CD4-positive, CD25-positive, alpha-beta regulatory T cell (primary cell): ENCODE results near the gene IL23R. TPM values are rescaled to one million over a fixed set of nuclear protein-coding genes. Genes with fewer than 3 reads are reported as not detected.

ENCODE experiments used
- ATAC-seq, 2 donors: fragments of 150-1000 bp; cut with Tn5 transposase; one replicate each; pipeline ENCODE4 v1.10.0; 2021; ENCODE audit warnings: low read depth in 2 of 2, moderate number of reproducible peaks in 2 of 2, moderate library complexity in 1 of 2
- DNase-seq, 3 donors: peaks; one replicate each; pipeline versions ENCODE4 v3.0.0 to v3.0.0-alpha.2; 2012 to 2022; ENCODE audit warnings: mixed read lengths in 1 of 3
- H3K27ac ChIP-seq: one replicate; pipeline ENCODE4 v1.7.0; 2013; ENCODE audit warnings: mild to moderate bottlenecking, low read length; ENCODE audit not compliant: insufficient read depth, poor library complexity, severe bottlenecking
- H3K27me3 ChIP-seq: one replicate; pipeline ENCODE4 v1.7.0; 2013; ENCODE audit warnings: low read length; ENCODE audit not compliant: control insufficient read depth, insufficient read depth
- H3K36me3 ChIP-seq: one replicate; pipeline ENCODE4 v1.7.0; 2013; ENCODE audit warnings: mild to moderate bottlenecking, low read length, moderate library complexity; ENCODE audit not compliant: control insufficient read depth, insufficient read depth
- H3K4me1 ChIP-seq: 2 replicates; pipeline ENCODE4 v1.7.0; 2013; ENCODE audit warnings: mild to moderate bottlenecking, low read length; ENCODE audit not compliant: insufficient read depth, control insufficient read depth, poor library complexity, severe bottlenecking
- H3K4me3 ChIP-seq: one replicate; pipeline ENCODE4 v1.7.0; 2013; ENCODE audit warnings: low read depth, mild to moderate bottlenecking, low read length, moderate library complexity
- H3K9me3 ChIP-seq, 2 experiments: 1 replicate in 1 of 2; 2 replicates in 1 of 2; pipeline ENCODE4 v1.7.0; 2013; ENCODE audit warnings: low read length in 2 of 2, mild to moderate bottlenecking in 1 of 2, moderate library complexity in 1 of 2; ENCODE audit not compliant: control insufficient read depth in 2 of 2
- H3K27ac Mint-ChIP-seq, 3 donors: one replicate each; pipeline ENCODE4 v1.8.0; 2020 to 2022; ENCODE audit warnings: mild to moderate bottlenecking in 3 of 3, mixed read lengths in 3 of 3, moderate library complexity in 2 of 3
- H3K27me3 Mint-ChIP-seq: one replicate; pipeline ENCODE4 v1.8.0; 2022; ENCODE audit warnings: mild to moderate bottlenecking, mixed read lengths
- H3K36me3 Mint-ChIP-seq: one replicate; pipeline ENCODE4 v1.8.0; 2020; ENCODE audit warnings: mixed read lengths
- H3K4me1 Mint-ChIP-seq, 4 donors: one replicate each; pipeline ENCODE4 v1.8.0; 2020 to 2022; ENCODE audit warnings: mixed read lengths in 4 of 4, mild to moderate bottlenecking in 1 of 4
- H3K4me3 Mint-ChIP-seq, 4 donors: one replicate each; pipeline ENCODE4 v1.8.0; 2020 to 2022; ENCODE audit warnings: mild to moderate bottlenecking in 4 of 4, mixed read lengths in 4 of 4, moderate library complexity in 3 of 4
- H3K9me3 Mint-ChIP-seq, 7 donors: one replicate each; pipeline ENCODE4 v1.8.0; 2020 to 2022; ENCODE audit warnings: mixed read lengths in 7 of 7, mild to moderate bottlenecking in 3 of 7, moderate library complexity in 2 of 7
- polyA plus RNA-seq, 4 donors: library from polyadenylated mRNA; unstranded; fragments of 300-500 nt; fragmentation: Illumina TruSeq; gene quantifications; one replicate each; pipeline ENCODE4 v1.2.3, GENCODE V29; 2021
- total RNA-seq: library from RNA; stranded (reverse); gene quantifications from one replicate; pipeline ENCODE4 v1.2.3, GENCODE V29; 2022

Gene IL23R
- total RNA-seq: not detected
- under 1 TPM in 3 of 4 donors, not detected in 1; 0.20 to 0.35 (median 0.30) TPM for polyA plus RNA-seq

- peak within 1 kb of the TSS; percentile 19 for H3K27ac ChIP-seq
- Mint-ChIP-seq H3K36me3 (no peaks in the 10 kb centered on the region), H3K4me1 (peaks cover 21 to 49% (median 27%) of the 10 kb centered on the region in 4 donors), H3K4me3 (peak within 1 kb of the TSS in 2 of 4 donors; percentile 1 to 3), H3K27me3 (no peaks in the 10 kb centered on the region), H3K27ac (peak within 1 kb of the TSS in 2 of 3 donors; percentile 6 to 63), H3K9me3 (peaks cover 0 to 5% (median 0%) of the 10 kb centered on the region in 7 donors)
- DNase-seq: peak; percentile 10 to 59 (median 27)
- no peaks in the 10 kb centered on the region for H3K36me3 ChIP-seq
- no peaks in the 10 kb centered on the region for H3K9me3 ChIP-seq
- ATAC-seq: peak; percentile 26 to 40
- peaks cover 19% of the 10 kb centered on the region for H3K4me1 ChIP-seq
- peak within 1 kb of the TSS; percentile 21 for H3K4me3 ChIP-seq
- no peaks in the 10 kb centered on the region for H3K27me3 ChIP-seq
Observed at GRCh38 chr1:67166196-67166595, at the start of gene IL23R. TSS of gene IL23R (plus strand) at chr1:67166454. CDS start at chr1:67168121, 1,667 bp downstream.

- Mint-ChIP-seq H3K4me3 (no peak overlapping the region), H3K27ac (peak overlapping the region in 1 of 3 donors; percentile 16), H3K9me3 (peaks cover 0 to 9% (median 3%) of the 10 kb centered on the region in 7 donors), H3K27me3 (no peaks in the 10 kb centered on the region), H3K4me1 (peaks cover 0 to 4% (median 0%) of the 10 kb centered on the region in 4 donors), H3K36me3 (no peaks in the 10 kb centered on the region)
- no peak overlapping the region for H3K27ac ChIP-seq
- H3K36me3 ChIP-seq: no peaks in the 10 kb centered on the region
- H3K4me3 ChIP-seq: no peak overlapping the region
- DNase-seq (no peak), ATAC-seq (no peak)
- H3K4me1 ChIP-seq: no peaks in the 10 kb centered on the region
- H3K27me3 ChIP-seq: no peaks in the 10 kb centered on the region
- H3K9me3 ChIP-seq: peaks cover 9 to 14% of the 10 kb centered on the region in 2 experiments
Observed at GRCh38 chr1:67118191-67118590, 48.1 kb upstream of the IL23R start.

- H3K36me3 Mint-ChIP-seq: no peaks in the 10 kb centered on the region
- Histone ChIP-seq H3K36me3 (no peaks in the 10 kb centered on the region), H3K9me3 (peaks cover 7 to 10% of the 10 kb centered on the region in 2 experiments), H3K4me3 (no peak overlapping the region), H3K27ac (no peak overlapping the region), H3K4me1 (no peaks in the 10 kb centered on the region), H3K27me3 (no peaks in the 10 kb centered on the region)
- H3K27ac Mint-ChIP-seq: no peak overlapping the region
- ATAC-seq (no peak), DNase-seq (no peak)
- peaks cover 0 to 9% (median 3%) of the 10 kb centered on the region in 7 donors for H3K9me3 Mint-ChIP-seq
- H3K4me3 Mint-ChIP-seq: no peak overlapping the region
- peaks cover 0 to 4% (median 0%) of the 10 kb centered on the region in 4 donors for H3K4me1 Mint-ChIP-seq
- H3K27me3 Mint-ChIP-seq: no peaks in the 10 kb centered on the region
Observed at GRCh38 chr1:67118646-67119045, 47.6 kb upstream of the IL23R start.

GRCh38 chr1:67120855-67121619 is 45.2 kb upstream of the IL23R start:
- H3K4me1 Mint-ChIP-seq: peaks cover 0 to 4% (median 0%) of the 10 kb centered on the region in 4 donors
- Histone ChIP-seq H3K4me3 (no peak overlapping the region), H3K4me1 (no peaks in the 10 kb centered on the region), H3K36me3 (no peaks in the 10 kb centered on the region), H3K9me3 (no peaks in the 10 kb centered on the region), H3K27me3 (no peaks in the 10 kb centered on the region), H3K27ac (no peak overlapping the region)
- H3K27ac Mint-ChIP-seq: no peak overlapping the region
- no peaks in the 10 kb centered on the region for H3K36me3 Mint-ChIP-seq
- no peak overlapping the region for H3K4me3 Mint-ChIP-seq
- H3K9me3 Mint-ChIP-seq: no peaks in the 10 kb centered on the region
- ATAC-seq (no peak), DNase-seq (no peak)
- H3K27me3 Mint-ChIP-seq: no peaks in the 10 kb centered on the region

GRCh38 chr1:67124455-67124854 is 41.8 kb upstream of the IL23R start:
- H3K4me3 ChIP-seq: no peak overlapping the region
- no peaks in the 10 kb centered on the region for H3K9me3 ChIP-seq
- ATAC-seq: no peak
- no peaks in the 10 kb centered on the region for H3K27me3 ChIP-seq
- no peak overlapping the region for H3K27ac ChIP-seq
- Mint-ChIP-seq H3K4me3 (no peak overlapping the region), H3K9me3 (no peaks in the 10 kb centered on the region), H3K27me3 (no peaks in the 10 kb centered on the region), H3K4me1 (no peaks in the 10 kb centered on the region), H3K27ac (peak overlapping the region in 1 of 3 donors; percentile 52), H3K36me3 (no peaks in the 10 kb centered on the region)
- no peak for DNase-seq
- no peaks in the 10 kb centered on the region for H3K36me3 ChIP-seq
- H3K4me1 ChIP-seq: no peaks in the 10 kb centered on the region

GRCh38 chr1:67126111-67126746 is 40.0 kb upstream of the IL23R start:
- Histone ChIP-seq H3K27ac (no peak overlapping the region), H3K9me3 (no peaks in the 10 kb centered on the region), H3K4me3 (no peak overlapping the region), H3K27me3 (no peaks in the 10 kb centered on the region), H3K36me3 (no peaks in the 10 kb centered on the region), H3K4me1 (no peaks in the 10 kb centered on the region)
- Mint-ChIP-seq H3K27ac (no peak overlapping the region), H3K4me3 (no peak overlapping the region), H3K36me3 (no peaks in the 10 kb centered on the region), H3K4me1 (no peaks in the 10 kb centered on the region), H3K9me3 (no peaks in the 10 kb centered on the region), H3K27me3 (no peaks in the 10 kb centered on the region)
- no peak for ATAC-seq
- no peak for DNase-seq

- Mint-ChIP-seq H3K36me3 (no peaks in the 10 kb centered on the region), H3K27ac (no peak overlapping the region), H3K4me3 (no peak overlapping the region), H3K9me3 (no peaks in the 10 kb centered on the region), H3K27me3 (no peaks in the 10 kb centered on the region), H3K4me1 (no peaks in the 10 kb centered on the region)
- Histone ChIP-seq H3K27ac (no peak overlapping the region), H3K9me3 (no peaks in the 10 kb centered on the region), H3K4me1 (no peaks in the 10 kb centered on the region), H3K36me3 (no peaks in the 10 kb centered on the region), H3K4me3 (no peak overlapping the region), H3K27me3 (no peaks in the 10 kb centered on the region)
- ATAC-seq (no peak), DNase-seq (no peak)
Observed at GRCh38 chr1:67126974-67127373, 39.3 kb upstream of the IL23R start.
